ENCODE measurements around the gene KCNH8.

Gene KCNH8

DNA sequence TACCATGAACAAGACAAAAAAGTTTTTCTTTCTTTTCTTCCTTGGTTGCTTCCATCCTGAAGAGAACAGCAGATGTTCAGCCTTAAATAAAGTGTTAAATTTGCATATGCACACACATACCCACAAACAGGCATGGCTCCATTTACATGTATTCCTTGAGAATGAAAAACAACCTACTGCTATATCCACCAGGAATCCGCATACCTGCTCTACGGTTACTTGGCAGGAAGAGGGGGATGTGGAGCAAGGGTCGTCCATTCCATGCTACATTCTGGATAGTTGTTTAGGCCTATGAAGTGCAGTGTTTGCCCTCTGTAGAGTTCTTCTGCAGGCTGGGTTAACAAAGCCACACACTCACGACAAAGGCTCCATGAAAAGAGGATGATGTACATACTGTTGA lies 322.8 kb downstream of the KCNH8 start:
- H3K4me1 ChIP-seq (ENCODE audit: control insufficient read depth, insufficient read depth, low read length) = no peaks in the 10 kb centered on the region
- H3K27ac ChIP-seq (ENCODE audit: low read depth, low read length) = no peak overlapping the region
- H3K9ac ChIP-seq (ENCODE audit: low read length) = no peak overlapping the region
- no peak overlapping the region for H3K4me3 ChIP-seq (ENCODE audit: low read length)
- H3K27me3 ChIP-seq (ENCODE audit: control insufficient read depth, insufficient read depth, low read length) = no peaks in the 10 kb centered on the region
- no peaks in the 10 kb centered on the region for H3K36me3 ChIP-seq (ENCODE audit: control insufficient read depth, insufficient read depth, low read length)

GRCh38 chr3:19473971-19474580 lies 325.8 kb downstream of the KCNH8 start:
- Histone ChIP-seq H3K4me1 (ENCODE audit: control insufficient read depth, insufficient read depth, low read length) (no peaks in the 10 kb centered on the region), H3K27ac (ENCODE audit: low read depth, low read length) (no peak overlapping the region), H3K4me3 (ENCODE audit: low read length) (no peak overlapping the region), H3K36me3 (ENCODE audit: control insufficient read depth, insufficient read depth, low read length) (no peaks in the 10 kb centered on the region), H3K27me3 (ENCODE audit: control insufficient read depth, insufficient read depth, low read length) (no peaks in the 10 kb centered on the region), H3K9ac (ENCODE audit: low read length) (no peak overlapping the region)

DNA sequence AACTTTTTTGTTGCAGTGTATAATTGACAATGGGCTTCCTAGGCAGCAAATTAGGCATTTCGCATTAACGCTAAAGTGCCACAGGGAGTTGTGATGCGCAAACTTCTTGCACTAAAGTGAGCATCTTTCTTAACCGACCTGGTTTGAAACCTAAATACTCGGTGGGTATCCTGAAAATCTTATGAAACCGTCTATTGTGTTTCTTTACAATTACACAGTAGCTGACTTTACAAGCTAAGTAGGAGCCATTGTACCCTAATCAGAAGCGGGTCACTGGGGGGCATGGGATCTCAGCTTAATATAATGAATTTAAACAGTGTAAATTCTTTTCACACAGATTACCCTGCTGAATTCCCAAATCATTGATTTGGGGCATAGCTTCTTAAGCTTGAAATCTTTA lies 328.0 kb downstream of the KCNH8 start:
- H3K4me1 ChIP-seq (ENCODE audit: control insufficient read depth, insufficient read depth, low read length) = no peaks in the 10 kb centered on the region
- H3K27ac ChIP-seq (ENCODE audit: low read depth, low read length) = no peak overlapping the region
- H3K4me3 ChIP-seq (ENCODE audit: low read length) = no peak overlapping the region
- H3K27me3 ChIP-seq (ENCODE audit: control insufficient read depth, insufficient read depth, low read length) = no peaks in the 10 kb centered on the region
- no peak overlapping the region for H3K9ac ChIP-seq (ENCODE audit: low read length)
- no peaks in the 10 kb centered on the region for H3K36me3 ChIP-seq (ENCODE audit: control insufficient read depth, insufficient read depth, low read length)

DNA sequence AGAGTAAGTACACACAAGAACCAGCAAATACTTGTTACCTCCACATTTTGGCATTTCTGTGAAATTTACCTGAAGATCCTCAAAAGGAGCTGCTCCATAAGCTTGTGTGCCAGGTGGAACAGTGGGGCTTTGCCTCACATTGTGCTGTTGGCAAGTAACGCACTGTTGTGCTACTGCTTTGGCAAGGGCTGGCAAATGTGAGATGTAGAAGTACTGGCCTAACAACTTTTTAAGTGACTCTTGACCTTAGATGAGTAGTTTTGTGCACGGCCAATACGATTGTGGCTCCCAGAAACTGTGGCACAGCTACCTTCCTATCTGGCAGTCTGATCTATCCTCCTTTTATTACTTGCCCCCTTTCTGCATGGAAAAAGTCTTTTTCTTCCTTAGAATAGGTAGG lies 337.0 kb downstream of the KCNH8 start:
- Histone ChIP-seq H3K9ac (ENCODE audit: low read length) (no peak overlapping the region), H3K36me3 (ENCODE audit: control insufficient read depth, insufficient read depth, low read length) (no peaks in the 10 kb centered on the region), H3K4me3 (ENCODE audit: low read length) (no peak overlapping the region), H3K27me3 (ENCODE audit: control insufficient read depth, insufficient read depth, low read length) (no peaks in the 10 kb centered on the region), H3K4me1 (ENCODE audit: control insufficient read depth, insufficient read depth, low read length) (no peaks in the 10 kb centered on the region), H3K27ac (ENCODE audit: low read depth, low read length) (no peak overlapping the region)

DNA sequence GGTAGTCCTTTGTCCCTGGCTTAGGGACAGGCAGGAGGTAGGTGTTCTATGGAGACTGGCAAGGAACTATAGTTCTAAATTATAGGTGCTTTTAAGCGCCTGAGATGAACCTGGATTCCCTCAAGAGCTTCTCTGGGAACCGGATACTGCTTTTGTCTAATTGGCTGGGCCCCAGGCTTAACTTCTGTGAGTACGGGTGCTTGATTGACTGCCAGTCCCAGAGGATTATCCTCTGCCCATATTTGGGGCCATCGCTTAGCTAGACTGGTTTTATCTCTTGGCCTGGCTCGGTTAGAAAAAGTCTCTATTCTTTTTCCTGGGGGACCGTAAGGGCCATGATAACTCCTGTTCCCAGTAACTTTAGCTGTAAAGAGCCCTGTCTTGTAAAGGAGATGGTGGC lies 339.1 kb downstream of the KCNH8 start:
- H3K36me3 ChIP-seq (ENCODE audit: control insufficient read depth, insufficient read depth, low read length) = no peaks in the 10 kb centered on the region
- no peaks in the 10 kb centered on the region for H3K27me3 ChIP-seq (ENCODE audit: control insufficient read depth, insufficient read depth, low read length)
- H3K4me1 ChIP-seq (ENCODE audit: control insufficient read depth, insufficient read depth, low read length) = no peaks in the 10 kb centered on the region
- no peak overlapping the region for H3K9ac ChIP-seq (ENCODE audit: low read length)
- no peak overlapping the region for H3K4me3 ChIP-seq (ENCODE audit: low read length)
- no peak overlapping the region for H3K27ac ChIP-seq (ENCODE audit: low read depth, low read length)

DNA sequence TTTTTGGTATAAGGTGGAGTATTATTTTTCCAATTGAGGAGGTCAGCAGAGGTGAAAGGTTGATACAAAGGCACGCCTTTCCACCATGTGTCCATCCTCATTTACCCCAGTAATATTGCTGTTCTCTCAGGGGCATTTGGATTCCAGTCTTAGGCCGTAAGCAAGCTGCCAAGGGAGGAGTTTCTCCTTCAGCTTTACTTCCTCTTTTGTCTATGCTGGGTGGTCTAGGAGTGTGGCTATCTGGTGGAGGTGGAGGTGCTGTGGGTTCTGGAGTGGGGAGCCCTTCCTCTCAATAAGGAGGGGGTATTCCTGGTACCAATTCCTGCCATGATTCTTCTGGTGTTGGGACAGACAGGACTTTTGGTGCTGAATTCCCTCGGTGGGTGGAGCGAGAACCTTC lies 340.6 kb downstream of the KCNH8 start:
- H3K27ac ChIP-seq (ENCODE audit: low read depth, low read length) = no peak overlapping the region
- H3K27me3 ChIP-seq (ENCODE audit: control insufficient read depth, insufficient read depth, low read length) = no peaks in the 10 kb centered on the region
- H3K36me3 ChIP-seq (ENCODE audit: control insufficient read depth, insufficient read depth, low read length) = no peaks in the 10 kb centered on the region

GRCh38 chr3:19489936-19490335 lies 341.6 kb downstream of the KCNH8 start:
- H3K9ac ChIP-seq (ENCODE audit: low read length) = no peak overlapping the region
- no peaks in the 10 kb centered on the region for H3K36me3 ChIP-seq (ENCODE audit: control insufficient read depth, insufficient read depth, low read length)
- H3K4me3 ChIP-seq (ENCODE audit: low read length) = no peak overlapping the region
- no peaks in the 10 kb centered on the region for H3K4me1 ChIP-seq (ENCODE audit: control insufficient read depth, insufficient read depth, low read length)
- H3K27me3 ChIP-seq (ENCODE audit: control insufficient read depth, insufficient read depth, low read length) = no peaks in the 10 kb centered on the region
- H3K27ac ChIP-seq (ENCODE audit: low read depth, low read length) = no peak overlapping the region

More for the DNA sequence above, 340.6 kb downstream of the KCNH8 start:
- no peaks in the 10 kb centered on the region for H3K4me1 ChIP-seq (ENCODE audit: control insufficient read depth, insufficient read depth, low read length)
- H3K4me3 ChIP-seq (ENCODE audit: low read length) = no peak overlapping the region
- H3K9ac ChIP-seq (ENCODE audit: low read length) = no peak overlapping the region

DNA sequence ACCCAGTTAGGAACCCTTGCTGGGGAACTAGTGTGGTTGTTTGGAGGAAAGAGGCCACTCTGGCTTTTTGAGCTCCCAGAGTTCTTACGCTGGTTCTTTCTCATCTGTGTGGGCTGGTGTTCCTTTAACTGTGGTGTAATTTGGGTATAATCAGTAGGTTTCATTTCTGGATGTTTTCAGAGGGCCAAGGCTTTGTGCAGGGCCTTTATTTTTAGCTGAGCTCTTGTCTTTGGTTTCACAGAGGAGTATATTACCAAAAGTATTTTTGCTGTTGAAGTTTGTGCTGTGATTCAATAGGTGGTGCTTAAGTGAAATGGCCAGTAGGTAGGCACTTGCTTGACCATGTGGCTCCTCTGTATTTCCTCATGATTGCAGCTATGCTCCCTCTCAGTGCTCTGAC lies 357.9 kb downstream of the KCNH8 start:
- Histone ChIP-seq H3K36me3 (ENCODE audit: control insufficient read depth, insufficient read depth, low read length) (no peaks in the 10 kb centered on the region), H3K27ac (ENCODE audit: low read depth, low read length) (no peak overlapping the region)

GRCh38 chr3:19522305-19522704 lies 374.0 kb downstream of the KCNH8 start:
- Histone ChIP-seq H3K4me3 (ENCODE audit: low read length) (no peak overlapping the region), H3K4me1 (ENCODE audit: control insufficient read depth, insufficient read depth, low read length) (no peaks in the 10 kb centered on the region), H3K9ac (ENCODE audit: low read length) (no peak overlapping the region), H3K36me3 (ENCODE audit: control insufficient read depth, insufficient read depth, low read length) (no peaks in the 10 kb centered on the region), H3K27me3 (ENCODE audit: control insufficient read depth, insufficient read depth, low read length) (no peaks in the 10 kb centered on the region), H3K27ac (ENCODE audit: low read depth, low read length) (no peak overlapping the region)

More for the DNA sequence above, 357.9 kb downstream of the KCNH8 start:
- H3K9ac ChIP-seq (ENCODE audit: low read length) = no peak overlapping the region
- no peaks in the 10 kb centered on the region for H3K4me1 ChIP-seq (ENCODE audit: control insufficient read depth, insufficient read depth, low read length)
- H3K27me3 ChIP-seq (ENCODE audit: control insufficient read depth, insufficient read depth, low read length) = no peaks in the 10 kb centered on the region
- no peak overlapping the region for H3K4me3 ChIP-seq (ENCODE audit: low read length)

- Histone ChIP-seq H3K4me3 (ENCODE audit: low read length) (no peak overlapping the region), H3K27ac (ENCODE audit: low read depth, low read length) (no peak overlapping the region), H3K9ac (ENCODE audit: low read length) (no peak overlapping the region), H3K4me1 (ENCODE audit: control insufficient read depth, insufficient read depth, low read length) (no peaks in the 10 kb centered on the region), H3K27me3 (ENCODE audit: control insufficient read depth, insufficient read depth, low read length) (no peaks in the 10 kb centered on the region), H3K36me3 (ENCODE audit: control insufficient read depth, insufficient read depth, low read length) (no peaks in the 10 kb centered on the region)
Observed at GRCh38 chr3:19526071-19526470, 377.8 kb downstream of the KCNH8 start.

DNA sequence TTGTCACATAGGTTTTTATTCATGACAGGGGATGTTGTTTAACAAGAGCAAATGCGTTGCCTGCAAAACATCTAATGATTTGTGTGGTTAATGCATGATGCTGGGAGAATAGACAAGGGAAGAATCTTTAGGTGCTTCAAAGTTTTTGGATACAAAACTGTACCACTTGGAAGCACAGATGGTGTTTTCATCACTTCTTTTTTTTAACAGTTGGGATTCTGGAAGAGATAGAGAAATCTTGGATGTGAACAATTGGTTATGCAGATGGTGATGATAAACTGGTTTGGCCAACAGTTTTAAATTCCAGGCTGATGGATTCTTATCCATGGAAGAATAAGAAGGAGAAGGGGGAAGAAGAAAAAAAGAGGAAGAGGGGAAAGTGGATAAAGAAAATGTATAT lies 379.4 kb downstream of the KCNH8 start:
- Histone ChIP-seq H3K27ac (ENCODE audit: low read depth, low read length) (no peak overlapping the region), H3K27me3 (ENCODE audit: control insufficient read depth, insufficient read depth, low read length) (no peaks in the 10 kb centered on the region), H3K4me1 (ENCODE audit: control insufficient read depth, insufficient read depth, low read length) (no peaks in the 10 kb centered on the region), H3K36me3 (ENCODE audit: control insufficient read depth, insufficient read depth, low read length) (no peaks in the 10 kb centered on the region), H3K9ac (ENCODE audit: low read length) (no peak overlapping the region), H3K4me3 (ENCODE audit: low read length) (no peak overlapping the region)

GRCh38 chr3:19531426-19531825 lies 383.1 kb downstream of the KCNH8 start:
- Histone ChIP-seq H3K27me3 (ENCODE audit: control insufficient read depth, insufficient read depth, low read length) (no peaks in the 10 kb centered on the region), H3K4me1 (ENCODE audit: control insufficient read depth, insufficient read depth, low read length) (no peaks in the 10 kb centered on the region), H3K9ac (ENCODE audit: low read length) (no peak overlapping the region), H3K36me3 (ENCODE audit: control insufficient read depth, insufficient read depth, low read length) (no peaks in the 10 kb centered on the region), H3K27ac (ENCODE audit: low read depth, low read length) (no peak overlapping the region), H3K4me3 (ENCODE audit: low read length) (no peak overlapping the region)

DNA sequence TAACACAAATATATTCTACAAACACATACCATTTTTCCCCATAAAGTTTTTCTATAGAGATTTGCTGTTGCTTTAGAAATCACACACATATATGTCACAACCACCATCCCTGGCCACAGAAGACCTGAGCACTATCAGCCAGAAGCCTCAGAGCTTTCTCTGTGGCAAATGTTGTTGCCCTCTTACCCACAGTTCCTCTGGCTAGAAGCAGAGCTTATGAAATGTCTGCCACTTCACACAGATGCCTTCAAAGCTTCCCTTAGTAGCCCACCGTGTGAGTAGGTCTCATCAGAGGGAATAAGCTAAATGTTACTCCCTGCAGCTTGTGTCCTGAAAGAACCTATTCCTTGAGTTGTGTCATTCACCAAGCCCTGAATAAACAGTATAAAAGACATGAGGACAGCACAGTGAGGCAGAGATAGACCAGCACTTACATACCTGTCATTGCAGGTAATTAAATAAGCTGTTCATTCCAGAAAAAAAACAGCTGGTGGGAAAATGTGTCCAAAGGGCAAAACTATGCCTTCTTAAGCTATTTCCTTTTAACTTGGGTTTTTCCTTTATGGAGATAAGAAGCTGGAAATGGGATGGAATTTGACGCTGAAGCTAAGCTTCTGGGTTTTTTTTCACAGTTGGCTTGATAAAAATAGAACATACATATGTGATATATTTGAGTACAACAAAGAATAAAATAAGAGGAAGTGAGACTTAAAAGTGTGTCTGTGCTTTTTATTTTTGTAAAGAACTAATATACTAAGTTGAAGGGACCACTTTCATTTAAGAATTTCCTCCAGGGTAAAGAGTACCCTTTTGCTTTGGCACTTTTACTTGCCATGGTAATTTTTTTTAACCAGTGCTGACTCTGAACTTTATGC lies 391.4 kb downstream of the KCNH8 start:
- H3K9ac ChIP-seq (ENCODE audit: low read length) = no peak overlapping the region
- no peaks in the 10 kb centered on the region for H3K27me3 ChIP-seq (ENCODE audit: control insufficient read depth, insufficient read depth, low read length)
- no peak overlapping the region for H3K4me3 ChIP-seq (ENCODE audit: low read length)
- H3K27ac ChIP-seq (ENCODE audit: low read depth, low read length) = no peak overlapping the region
- H3K4me1 ChIP-seq (ENCODE audit: control insufficient read depth, insufficient read depth, low read length) = no peaks in the 10 kb centered on the region
- no peaks in the 10 kb centered on the region for H3K36me3 ChIP-seq (ENCODE audit: control insufficient read depth, insufficient read depth, low read length)

Measured in rectal smooth muscle tissue (tissue), 1 donor.